ENCODE results near the gene EXOSC6. TPM values are rescaled to one million over a fixed set of nuclear protein-coding genes. Genes with fewer than 3 reads are reported as not detected.
"Not testable (repeated sequence)": the region's sequence is repeated elsewhere in the genome, so short reads cannot be mapped to it uniquely, and the experiment has no call there.

Gene EXOSC6
- polyA plus RNA-seq, 3 donors: 1.7 to 6.4 (median 4.1) TPM

- H3K36me3 Mint-ChIP-seq: peaks cover 11 to 25% of the 10 kb centered on the region in 2 donors
- H3K36me3 ChIP-seq (replicated peaks in 1 of 2; ENCODE audit: control insufficient read depth in 1 of 2, insufficient read depth in 2 of 2, low read length in 2 of 2); DNase-seq; H3K4me1 ChIP-seq (ENCODE audit: control insufficient read depth in 1 of 2, insufficient read depth in 2 of 2, low read length in 2 of 2); H3K9me3 Mint-ChIP-seq; H3K27ac ChIP-seq (ENCODE audit: low read depth in 1 of 2, low read length in 2 of 2); H3K4me1 Mint-ChIP-seq; H3K27ac Mint-ChIP-seq; H3K27me3 ChIP-seq (ENCODE audit: control insufficient read depth in 2 of 2, insufficient read depth in 2 of 2, low read length in 2 of 2); H3K4me3 Mint-ChIP-seq; H3K9ac ChIP-seq (ENCODE audit: insufficient read depth, low read length, poor library complexity, severe bottlenecking); intact Hi-C loops (cut with micrococcal nuclease); H2AFZ ChIP-seq (ENCODE audit: insufficient read depth, low read depth, low read length, poor library complexity, severe bottlenecking); H3K79me2 ChIP-seq (ENCODE audit: insufficient read depth, low read length); H3K4me2 ChIP-seq (replicated peaks; ENCODE audit: extremely low read depth, low read length, poor library complexity, severe bottlenecking); H4K20me1 ChIP-seq (ENCODE audit: insufficient read depth, low read length); H3K27me3 Mint-ChIP-seq (ENCODE audit: low read depth in 3 of 3); H3K9me3 ChIP-seq (replicated peaks in 1 of 2; ENCODE audit: control insufficient read depth in 1 of 2, insufficient read depth in 1 of 2, low read length in 2 of 2); H3K4me3 ChIP-seq (replicated peaks in 1 of 3; ENCODE audit: low read depth in 2 of 3, low read length in 3 of 3): not testable (repeated sequence)
- 100% methylated on average over 1 of the region's 46 CpGs for WGBS (ENCODE audit: insufficient coverage)
These were observed 46.9 kb downstream of the EXOSC6 start for GRCh38 chr16:70204668-70205405.

GRCh38 chr16:70204010-70204409 is 47.7 kb downstream of the EXOSC6 start:
- H3K9me3 Mint-ChIP-seq; H3K27ac Mint-ChIP-seq; H3K4me1 ChIP-seq (ENCODE audit: control insufficient read depth in 1 of 2, insufficient read depth in 2 of 2, low read length in 2 of 2); H3K4me1 Mint-ChIP-seq; H3K27me3 Mint-ChIP-seq (ENCODE audit: low read depth in 3 of 3); intact Hi-C loops (cut with micrococcal nuclease); H3K4me2 ChIP-seq (replicated peaks; ENCODE audit: extremely low read depth, low read length, poor library complexity, severe bottlenecking); DNase-seq; H3K4me3 Mint-ChIP-seq; H3K9ac ChIP-seq (ENCODE audit: insufficient read depth, low read length, poor library complexity, severe bottlenecking); H3K27ac ChIP-seq (ENCODE audit: low read depth in 1 of 2, low read length in 2 of 2); H4K20me1 ChIP-seq (ENCODE audit: insufficient read depth, low read length); H3K79me2 ChIP-seq (ENCODE audit: insufficient read depth, low read length); H3K27me3 ChIP-seq (ENCODE audit: control insufficient read depth in 2 of 2, insufficient read depth in 2 of 2, low read length in 2 of 2); H3K9me3 ChIP-seq (replicated peaks in 1 of 2; ENCODE audit: control insufficient read depth in 1 of 2, insufficient read depth in 1 of 2, low read length in 2 of 2); H2AFZ ChIP-seq (ENCODE audit: insufficient read depth, low read depth, low read length, poor library complexity, severe bottlenecking); H3K36me3 ChIP-seq (replicated peaks in 1 of 2; ENCODE audit: control insufficient read depth in 1 of 2, insufficient read depth in 2 of 2, low read length in 2 of 2); H3K4me3 ChIP-seq (replicated peaks in 1 of 3; ENCODE audit: low read depth in 2 of 3, low read length in 3 of 3): not testable (repeated sequence)
- WGBS (ENCODE audit: insufficient coverage): no CpG with 5 or more reads among the region's 29 CpGs
- H3K36me3 Mint-ChIP-seq: peaks cover 7 to 21% of the 10 kb centered on the region in 2 donors

- H3K4me1 Mint-ChIP-seq; H3K36me3 ChIP-seq (replicated peaks in 1 of 2; ENCODE audit: control insufficient read depth in 1 of 2, insufficient read depth in 2 of 2, low read length in 2 of 2); H3K4me1 ChIP-seq (ENCODE audit: control insufficient read depth in 1 of 2, insufficient read depth in 2 of 2, low read length in 2 of 2); H3K4me3 ChIP-seq (replicated peaks in 1 of 3; ENCODE audit: low read depth in 2 of 3, low read length in 3 of 3); intact Hi-C loops (cut with micrococcal nuclease); H3K27ac ChIP-seq (ENCODE audit: low read depth in 1 of 2, low read length in 2 of 2); H3K27me3 ChIP-seq (ENCODE audit: control insufficient read depth in 2 of 2, insufficient read depth in 2 of 2, low read length in 2 of 2); DNase-seq; H2AFZ ChIP-seq (ENCODE audit: insufficient read depth, low read depth, low read length, poor library complexity, severe bottlenecking); H4K20me1 ChIP-seq (ENCODE audit: insufficient read depth, low read length); H3K4me2 ChIP-seq (replicated peaks; ENCODE audit: extremely low read depth, low read length, poor library complexity, severe bottlenecking); H3K79me2 ChIP-seq (ENCODE audit: insufficient read depth, low read length); H3K4me3 Mint-ChIP-seq; H3K27ac Mint-ChIP-seq; H3K9ac ChIP-seq (ENCODE audit: insufficient read depth, low read length, poor library complexity, severe bottlenecking); H3K9me3 Mint-ChIP-seq; H3K27me3 Mint-ChIP-seq (ENCODE audit: low read depth in 3 of 3); H3K9me3 ChIP-seq (replicated peaks in 1 of 2; ENCODE audit: control insufficient read depth in 1 of 2, insufficient read depth in 1 of 2, low read length in 2 of 2): not testable (repeated sequence)
- peaks cover 7 to 21% of the 10 kb centered on the region in 2 donors for H3K36me3 Mint-ChIP-seq
- WGBS (ENCODE audit: insufficient coverage): no CpG with 5 or more reads among the region's 7 CpGs
These were observed 48.2 kb downstream of the EXOSC6 start for GRCh38 chr16:70203508-70203907.

- intact Hi-C loops (cut with micrococcal nuclease); H3K27me3 ChIP-seq (ENCODE audit: control insufficient read depth in 2 of 2, insufficient read depth in 2 of 2, low read length in 2 of 2): not testable (repeated sequence)
These were observed 51.7 kb downstream of the EXOSC6 start for GRCh38 chr16:70200063-70200462.

More at GRCh38 chr16:70200063-70200462, 51.7 kb downstream of the EXOSC6 start:
- H3K9me3 ChIP-seq (replicated peaks in 1 of 2; ENCODE audit: control insufficient read depth in 1 of 2, insufficient read depth in 1 of 2, low read length in 2 of 2); H3K4me3 ChIP-seq (replicated peaks in 1 of 3; ENCODE audit: low read depth in 2 of 3, low read length in 3 of 3); H3K9ac ChIP-seq (ENCODE audit: insufficient read depth, low read length, poor library complexity, severe bottlenecking); H3K36me3 ChIP-seq (replicated peaks in 1 of 2; ENCODE audit: control insufficient read depth in 1 of 2, insufficient read depth in 2 of 2, low read length in 2 of 2); H3K4me2 ChIP-seq (replicated peaks; ENCODE audit: extremely low read depth, low read length, poor library complexity, severe bottlenecking); DNase-seq; H3K79me2 ChIP-seq (ENCODE audit: insufficient read depth, low read length); H4K20me1 ChIP-seq (ENCODE audit: insufficient read depth, low read length); H3K9me3 Mint-ChIP-seq; H3K36me3 Mint-ChIP-seq; H2AFZ ChIP-seq (ENCODE audit: insufficient read depth, low read depth, low read length, poor library complexity, severe bottlenecking); H3K4me1 ChIP-seq (ENCODE audit: control insufficient read depth in 1 of 2, insufficient read depth in 2 of 2, low read length in 2 of 2); H3K4me3 Mint-ChIP-seq; H3K4me1 Mint-ChIP-seq; H3K27ac Mint-ChIP-seq; H3K27ac ChIP-seq (ENCODE audit: low read depth in 1 of 2, low read length in 2 of 2): not testable (repeated sequence)
- H3K27me3 Mint-ChIP-seq (ENCODE audit: low read depth in 3 of 3): peaks cover 8 to 14% (median 13%) of the 10 kb centered on the region in 3 donors
- WGBS (ENCODE audit: insufficient coverage): no CpG with 5 or more reads among the region's 8 CpGs
